Measurements from ENCODE around the gene LOC101059915.

The LOC101059915 gene

GRCh38 chrX:71667328-71668247 lies at the start of gene LOC101059915:
Gene LOC101059915 (plus strand): TSS chrX:71667546.
- Mint-ChIP-seq H3K9me3 (no peaks in the 10 kb centered on the region), H3K4me1 (no peaks in the 10 kb centered on the region), H3K36me3 (ENCODE audit: low read depth) (no peaks in the 10 kb centered on the region), H3K27me3 (ENCODE audit: low read depth) (no peaks in the 10 kb centered on the region), H3K27ac (ENCODE audit: unreplicated experiment) (no peak within 1 kb of the TSS), H3K4me3 (no peak within 1 kb of the TSS)
- DNase-seq (ENCODE audit: low read depth, low spot score) = no peak
- TF ChIP-seq CTCF (conservative IDR thresholded peaks at IDR 0.05) = no peak

GRCh38 chrX:71617742-71618141 lies 49.6 kb upstream of the LOC101059915 start:
- Mint-ChIP-seq H3K36me3 (ENCODE audit: low read depth) (peaks cover 8% of the 10 kb centered on the region), H3K4me3 (no peak overlapping the region), H3K9me3 (no peaks in the 10 kb centered on the region), H3K27me3 (ENCODE audit: low read depth) (no peaks in the 10 kb centered on the region), H3K27ac (ENCODE audit: unreplicated experiment) (no peak overlapping the region), H3K4me1 (no peaks in the 10 kb centered on the region)
- DNase-seq (ENCODE audit: low read depth, low spot score) = no peak
- no peak for TF ChIP-seq CTCF (conservative IDR thresholded peaks at IDR 0.05)

- H3K27ac Mint-ChIP-seq (ENCODE audit: unreplicated experiment) = no peak within 1 kb of the TSS
- H3K4me1 Mint-ChIP-seq = no peaks in the 10 kb centered on the region
- TF ChIP-seq CTCF (conservative IDR thresholded peaks at IDR 0.05) = no peak
- H3K27me3 Mint-ChIP-seq (ENCODE audit: low read depth) = no peaks in the 10 kb centered on the region
- no peak within 1 kb of the TSS for H3K4me3 Mint-ChIP-seq
- H3K36me3 Mint-ChIP-seq (ENCODE audit: low read depth) = peaks cover 4% of the 10 kb centered on the region
- H3K9me3 Mint-ChIP-seq = no peaks in the 10 kb centered on the region
- no peak for DNase-seq (ENCODE audit: low read depth, low spot score)
Observed at GRCh38 chrX:71618303-71618721, 49.0 kb upstream of the LOC101059915 start, which contains the start of gene CXCR3. Gene CXCR3 (minus strand): TSS chrX:71618511. CDS start chrX:71618449, 62 bp downstream.

- no peak for TF ChIP-seq CTCF (conservative IDR thresholded peaks at IDR 0.05)
- DNase-seq (ENCODE audit: low read depth, low spot score) = no peak
- Mint-ChIP-seq H3K27ac (ENCODE audit: unreplicated experiment) (no peak overlapping the region), H3K4me1 (no peaks in the 10 kb centered on the region), H3K36me3 (ENCODE audit: low read depth) (peaks cover 4% of the 10 kb centered on the region), H3K27me3 (ENCODE audit: low read depth) (no peaks in the 10 kb centered on the region), H3K9me3 (no peaks in the 10 kb centered on the region), H3K4me3 (no peak overlapping the region)
Observed at GRCh38 chrX:71618787-71619186, 48.6 kb upstream of the LOC101059915 start.

- Mint-ChIP-seq H3K4me1 (no peaks in the 10 kb centered on the region), H3K36me3 (ENCODE audit: low read depth) (peaks cover 4% of the 10 kb centered on the region), H3K27me3 (ENCODE audit: low read depth) (no peaks in the 10 kb centered on the region), H3K9me3 (no peaks in the 10 kb centered on the region), H3K4me3 (no peak overlapping the region), H3K27ac (ENCODE audit: unreplicated experiment) (no peak overlapping the region)
- DNase-seq (ENCODE audit: low read depth, low spot score) = no peak
- TF ChIP-seq CTCF (conservative IDR thresholded peaks at IDR 0.05) = no peak
Observed at GRCh38 chrX:71619193-71619592, 48.2 kb upstream of the LOC101059915 start.

Data from neural crest cell (in vitro differentiated cells).